HG03342 (cell line): ENCODE data around the gene SDR42E2.
"Not testable (repeated sequence)": the region's sequence is repeated elsewhere in the genome, so short reads cannot be mapped to it uniquely, and the experiment has no call there.

Experiments used
- ATAC-seq: cut with Tn5 transposase; IDR thresholded peaks from one replicate; pipeline ENCODE4 v1.9.1; 2021; ENCODE audit warnings: mild to moderate bottlenecking, moderate library complexity; ENCODE audit not compliant: unreplicated experiment

SDR42E2 gene

GRCh38 chr16:22210285-22210684 lies 48.0 kb downstream of the SDR42E2 start:
- ATAC-seq, result no peak

DNA sequence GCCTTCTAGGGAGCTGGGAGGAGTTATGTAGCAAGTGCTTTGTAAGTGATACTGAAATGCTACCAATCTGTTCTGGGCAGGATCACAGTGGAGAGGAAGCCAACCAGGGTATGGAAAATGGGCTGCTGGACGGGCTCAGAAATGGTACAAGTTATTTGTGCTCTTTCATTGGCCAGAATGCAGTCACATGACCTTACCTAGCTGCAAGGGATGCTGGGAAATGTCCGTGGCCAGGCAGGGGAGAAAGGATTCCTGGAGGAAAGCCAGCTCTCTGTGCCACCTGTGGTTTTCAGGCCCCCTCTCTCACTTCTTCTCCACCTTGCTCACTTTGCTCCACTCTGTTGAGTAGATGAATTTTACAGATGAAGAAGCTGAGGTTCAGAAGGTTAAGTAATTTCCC lies 48.5 kb downstream of the SDR42E2 start:
- ATAC-seq, result no peak

DNA sequence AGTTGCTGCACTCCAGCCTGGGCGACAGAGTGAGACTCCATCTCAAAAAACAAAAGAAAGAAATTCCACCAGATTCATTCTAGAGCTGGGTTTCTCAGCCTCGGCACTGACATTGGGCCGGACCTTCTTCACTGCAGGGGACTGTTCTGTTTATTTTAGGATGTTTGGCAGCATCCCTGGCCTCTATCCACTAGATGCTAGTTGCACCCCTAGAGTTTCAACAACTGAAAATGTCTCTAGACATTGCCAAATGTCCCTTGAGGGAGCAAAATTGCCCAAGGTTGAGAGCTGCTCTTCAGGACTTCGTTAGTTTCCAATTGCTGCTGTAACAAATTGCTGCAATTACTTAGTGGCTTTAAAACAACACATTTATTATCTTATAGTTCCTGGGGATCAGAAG lies 50.9 kb downstream of the SDR42E2 start:
- no peak for ATAC-seq

DNA sequence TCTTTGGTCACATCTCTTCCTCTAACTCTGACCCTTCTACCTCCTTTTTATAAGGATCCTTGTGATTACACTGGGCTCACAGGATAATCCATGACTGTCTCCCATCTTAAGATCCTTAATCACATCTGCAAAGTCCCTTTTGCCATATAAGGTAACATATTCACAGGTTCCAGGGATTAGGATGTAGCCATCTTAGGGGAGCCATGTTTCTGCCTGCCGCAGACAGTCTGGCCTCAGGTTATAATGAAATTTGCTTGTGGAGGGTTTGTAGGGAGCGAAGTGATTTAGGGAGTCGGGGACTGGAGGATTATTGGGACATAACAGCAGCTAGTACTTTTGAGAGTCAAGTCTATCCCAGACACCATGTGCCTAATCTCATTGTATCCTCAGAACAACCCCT lies 51.5 kb downstream of the SDR42E2 start:
- ATAC-seq, result no peak

- ATAC-seq, result no peak
Observed at GRCh38 chr16:22214402-22214801, 52.1 kb downstream of the SDR42E2 start.

- ATAC-seq, result no peak
Observed at GRCh38 chr16:22214889-22215288, 52.6 kb downstream of the SDR42E2 start.

GRCh38 chr16:22216191-22216831 lies 54.0 kb downstream of the SDR42E2 start:
- ATAC-seq, result no peak

DNA sequence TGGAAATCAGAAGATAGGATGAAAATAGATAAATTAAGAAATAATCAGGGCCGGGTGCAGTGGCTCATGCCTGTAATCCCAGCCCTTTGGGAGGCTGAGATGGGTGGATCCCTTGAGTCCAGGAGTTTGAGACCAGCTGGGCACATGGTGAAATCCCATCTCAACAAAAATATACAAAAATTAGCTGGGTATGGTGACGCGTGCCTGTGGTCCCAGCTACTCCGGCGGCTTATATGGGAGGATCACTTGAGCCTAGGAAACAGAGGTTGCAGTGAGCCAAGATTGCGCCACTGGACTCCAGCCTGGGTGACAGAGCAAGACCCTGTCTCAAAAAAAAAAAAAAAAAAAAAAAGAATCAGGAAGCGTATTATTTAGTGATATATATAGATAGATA lies 54.5 kb downstream of the SDR42E2 start:
- ATAC-seq, result not testable (repeated sequence)

GRCh38 chr16:22217890-22218730 lies 55.8 kb downstream of the SDR42E2 start:
- ATAC-seq, result peak; percentile 90

GRCh38 chr16:22219389-22220068 lies 57.2 kb downstream of the SDR42E2 start:
- ATAC-seq, result no peak

GRCh38 chr16:22220069-22220440 lies 57.7 kb downstream of the SDR42E2 start:
- no peak for ATAC-seq

GRCh38 chr16:22220714-22221113 lies 58.4 kb downstream of the SDR42E2 start:
- ATAC-seq, result no peak

GRCh38 chr16:22222006-22222405 lies 59.7 kb downstream of the SDR42E2 start:
- ATAC-seq, result no peak

GRCh38 chr16:22222998-22223397 lies 60.7 kb downstream of the SDR42E2 start:
- ATAC-seq, result no peak

DNA sequence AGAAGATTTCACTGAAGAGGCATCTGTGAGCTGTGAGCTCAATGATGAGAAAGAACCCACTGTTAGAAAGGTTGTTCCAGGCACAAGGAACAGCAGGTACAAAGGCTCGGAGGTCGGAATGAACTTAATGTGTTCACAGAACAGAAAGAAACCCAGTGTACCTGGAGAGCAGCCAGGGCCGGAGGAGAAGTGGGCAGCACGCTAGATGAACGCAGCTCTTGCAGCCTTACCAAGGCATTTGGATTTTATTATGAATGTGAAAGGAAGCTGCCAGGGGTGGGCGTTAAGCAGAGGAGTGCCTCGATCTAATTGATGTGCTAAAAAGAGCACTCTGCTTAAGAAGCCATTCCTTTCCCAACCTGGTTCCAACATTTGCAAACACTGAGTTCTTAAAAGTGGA lies 62.8 kb downstream of the SDR42E2 start:
- ATAC-seq, result no peak

DNA sequence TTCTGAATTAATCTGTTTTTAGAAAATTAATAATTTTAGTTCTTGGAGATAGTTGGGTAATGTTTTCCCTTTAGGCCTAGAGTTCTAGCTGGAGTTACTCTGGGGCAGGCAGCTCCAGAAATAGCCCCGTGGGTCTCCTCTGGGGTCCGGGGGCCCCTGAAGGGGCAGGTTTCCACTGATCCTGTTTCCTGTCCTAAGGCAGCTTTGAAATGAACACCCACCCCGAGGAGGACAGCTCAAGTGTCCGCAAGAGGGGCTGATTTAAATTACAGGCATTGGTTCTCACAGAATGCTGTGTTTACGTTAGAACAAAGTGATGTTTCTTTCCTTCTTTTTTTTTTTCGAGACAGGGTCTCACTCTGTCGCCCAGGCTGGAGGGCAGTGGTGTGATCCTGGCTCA lies 67.6 kb downstream of the SDR42E2 start:
- ATAC-seq, result no peak

GRCh38 chr16:22232277-22233036 lies 70.2 kb downstream of the SDR42E2 start:
- no peak for ATAC-seq

DNA sequence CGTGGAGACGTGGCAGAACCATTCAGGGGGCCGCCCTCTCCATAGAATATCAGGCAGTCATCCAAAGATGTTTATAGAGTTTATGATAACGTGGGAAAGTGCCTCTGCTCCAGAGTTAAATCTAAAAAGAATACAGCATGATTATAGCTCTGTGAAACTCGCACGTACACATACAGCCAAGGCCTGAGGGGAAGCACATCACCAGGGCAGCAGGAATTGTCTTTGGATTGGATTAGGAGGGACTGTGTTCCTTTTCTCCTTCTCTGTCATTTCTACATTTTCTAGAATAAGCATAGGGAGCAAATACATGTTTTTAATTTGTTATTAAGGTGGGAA lies 70.7 kb downstream of the SDR42E2 start:
- ATAC-seq, result no peak

DNA sequence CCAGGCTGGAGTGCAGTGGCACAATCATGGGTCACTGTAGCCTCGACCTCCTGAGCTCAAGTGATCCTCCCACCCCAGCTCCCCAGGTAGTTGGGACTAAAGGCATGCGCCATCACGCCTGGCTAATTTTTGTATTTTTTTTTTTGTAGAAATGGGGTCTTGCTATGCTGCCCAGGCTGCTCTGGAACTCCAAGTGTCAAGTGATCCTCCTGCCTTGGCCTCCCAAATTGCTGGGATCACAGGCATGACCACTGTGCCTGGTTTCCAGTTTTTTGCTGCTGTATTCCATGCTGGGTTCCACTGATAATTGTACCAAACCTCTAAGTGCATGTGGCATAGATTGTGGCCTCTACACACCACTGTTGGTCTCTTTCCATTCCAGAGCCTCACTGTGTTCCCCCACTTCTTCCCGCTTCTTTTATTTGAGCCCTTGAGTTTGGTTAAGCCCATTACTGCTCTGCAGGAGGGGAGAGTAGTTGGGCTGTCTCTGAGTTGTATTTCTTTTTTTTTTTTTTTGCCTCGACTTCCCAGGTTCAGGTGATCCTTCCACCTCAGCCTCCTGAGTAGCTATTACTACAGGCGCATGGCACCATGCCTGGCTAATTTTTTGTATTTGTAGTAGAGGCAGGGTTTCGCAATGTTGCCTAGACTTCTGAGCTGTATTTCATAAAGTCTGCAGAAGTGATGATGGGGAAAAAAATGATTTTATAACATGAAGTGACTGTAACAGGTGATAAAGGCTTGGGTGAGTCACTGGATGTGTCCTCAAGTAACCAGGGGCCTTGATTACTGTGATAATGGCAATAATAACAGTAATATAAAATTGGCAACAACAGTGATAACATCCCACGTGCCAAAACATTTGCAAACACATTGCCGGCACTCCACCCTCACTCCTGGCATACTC lies 73.8 kb downstream of the SDR42E2 start:
- ATAC-seq, result no peak

DNA sequence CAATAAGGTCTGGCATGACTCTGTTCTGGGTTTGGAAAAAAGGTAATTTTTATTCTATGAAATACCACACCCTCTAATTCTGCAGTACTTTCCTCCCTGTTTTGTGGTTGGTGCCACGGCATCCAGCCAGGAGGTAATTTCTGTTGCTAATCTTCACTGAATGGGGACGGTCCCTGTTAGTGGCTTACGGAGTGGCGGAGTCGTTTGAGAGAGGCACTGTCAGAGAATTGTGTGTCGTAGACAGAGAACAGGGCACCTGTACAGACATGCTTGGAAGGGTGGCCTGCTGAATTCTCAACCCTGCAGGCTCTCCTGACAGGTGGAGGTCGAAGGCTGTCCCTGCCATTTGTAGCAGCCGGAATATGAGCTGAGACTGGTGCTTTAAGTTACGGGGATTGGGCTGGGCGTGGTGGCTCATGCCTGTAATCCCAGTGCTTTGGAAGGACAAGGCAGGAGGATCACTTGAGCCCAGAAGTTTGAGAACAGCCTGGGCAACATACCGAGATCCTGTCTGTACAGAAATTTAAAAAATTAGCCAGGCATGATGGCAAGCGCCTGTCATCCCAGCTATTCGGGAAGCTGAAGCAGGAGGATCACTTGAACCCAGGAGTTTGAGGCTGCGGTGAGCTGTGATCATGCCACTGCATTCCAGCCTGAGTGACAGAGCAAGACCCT lies 77.0 kb downstream of the SDR42E2 start:
- ATAC-seq, result no peak
